ENCODE data around the gene NFATC1. TPM values are rescaled to one million over a fixed set of nuclear protein-coding genes. Genes with fewer than 3 reads are reported as not detected.

The NFATC1 gene
- total RNA-seq, 4 donors from 2014 or later = 7.1 to 74.7 (median 28.4) TPM

- Histone ChIP-seq H3K9me3 (no peaks in the 10 kb centered on the region), H3K4me1 (no peaks in the 10 kb centered on the region), H3K27me3 (no peaks in the 10 kb centered on the region), H3K4me3 (no peak overlapping the region), H3K36me3 (no peaks in the 10 kb centered on the region), H3K27ac (no peak overlapping the region)
- DNase-seq (peak in 1 of 2 donors; percentile 1), ATAC-seq (no peak)
- in situ Hi-C loops (cut with MboI; ENCODE audit: low sequenced_read_pairs in 4 of 4) (no loop called here), intact Hi-C loops (cut with DNase I; ENCODE audit: low total_unique reads) (no loop called here)
- TF ChIP-seq POLR2A (IDR thresholded peaks at IDR 0.05) = no peak
- no peak for TF ChIP-seq CTCF (IDR thresholded peaks at IDR 0.05 in 4 of 5, conservative IDR thresholded peaks at IDR 0.05 in 1 of 5)
Observed at GRCh38 chr18:79386547-79386946, 9.2 kb upstream of the NFATC1 start.

- no peak overlapping the region for H3K4me3 ChIP-seq
- TF ChIP-seq POLR2A (IDR thresholded peaks at IDR 0.05) = no peak
- no peak for TF ChIP-seq CTCF (IDR thresholded peaks at IDR 0.05 in 4 of 5, conservative IDR thresholded peaks at IDR 0.05 in 1 of 5)
- H3K36me3 ChIP-seq = no peaks in the 10 kb centered on the region
- no peak overlapping the region for H3K27ac ChIP-seq
- no peaks in the 10 kb centered on the region for H3K4me1 ChIP-seq
- no peaks in the 10 kb centered on the region for H3K9me3 ChIP-seq
- DNase-seq (no peak), ATAC-seq (no peak)
- intact Hi-C loops (cut with DNase I; ENCODE audit: low total_unique reads) (no loop called here), in situ Hi-C loops (cut with MboI; ENCODE audit: low sequenced_read_pairs in 4 of 4) (no loop called here)
- H3K27me3 ChIP-seq = no peaks in the 10 kb centered on the region
Observed at GRCh38 chr18:79387214-79387613, 8.5 kb upstream of the NFATC1 start.

- TF ChIP-seq POLR2A (IDR thresholded peaks at IDR 0.05) (no peak), CTCF (IDR thresholded peaks at IDR 0.05 in 4 of 5, conservative IDR thresholded peaks at IDR 0.05 in 1 of 5) (no peak)
- intact Hi-C loops (cut with DNase I; ENCODE audit: low total_unique reads) (no loop called here), in situ Hi-C loops (cut with MboI; ENCODE audit: low sequenced_read_pairs in 4 of 4) (no loop called here)
- DNase-seq (peak in 1 of 2 donors; percentile 1), ATAC-seq (no peak)
- Histone ChIP-seq H3K9me3 (no peaks in the 10 kb centered on the region), H3K4me3 (no peak overlapping the region), H3K27me3 (no peaks in the 10 kb centered on the region), H3K4me1 (no peaks in the 10 kb centered on the region), H3K27ac (no peak overlapping the region), H3K36me3 (no peaks in the 10 kb centered on the region)
Observed at GRCh38 chr18:79387615-79388014, 8.1 kb upstream of the NFATC1 start.

GRCh38 chr18:79388043-79388442, 7.7 kb upstream of the NFATC1 start:
- in situ Hi-C loops (cut with MboI; ENCODE audit: low sequenced_read_pairs in 4 of 4) = no loop called here
- Histone ChIP-seq H3K27ac (no peak overlapping the region), H3K27me3 (no peaks in the 10 kb centered on the region), H3K36me3 (no peaks in the 10 kb centered on the region), H3K9me3 (no peaks in the 10 kb centered on the region), H3K4me1 (peaks cover 4% of the 10 kb centered on the region in 2 donors), H3K4me3 (no peak overlapping the region)
- ATAC-seq = no peak
- TF ChIP-seq POLR2A (IDR thresholded peaks at IDR 0.05) (no peak), CTCF (IDR thresholded peaks at IDR 0.05 in 4 of 5, conservative IDR thresholded peaks at IDR 0.05 in 1 of 5) (no peak)
- intact Hi-C loops (cut with DNase I; ENCODE audit: low total_unique reads) = no loop called here
- DNase-seq = peak in 1 of 2 donors; percentile 0

GRCh38 chr18:79389689-79390088, 6.0 kb upstream of the NFATC1 start:
- no peak for ATAC-seq
- H3K27me3 ChIP-seq = no peaks in the 10 kb centered on the region
- DNase-seq = no peak

More at GRCh38 chr18:79389689-79390088, 6.0 kb upstream of the NFATC1 start:
- H3K4me3 ChIP-seq = no peak overlapping the region
- H3K9me3 ChIP-seq = no peaks in the 10 kb centered on the region
- intact Hi-C loops (cut with DNase I; ENCODE audit: low total_unique reads) (no loop called here), in situ Hi-C loops (cut with MboI; ENCODE audit: low sequenced_read_pairs in 4 of 4) (no loop called here)
- peaks cover 9 to 10% of the 10 kb centered on the region in 2 donors for H3K4me1 ChIP-seq
- no peak overlapping the region for H3K27ac ChIP-seq
- H3K36me3 ChIP-seq = no peaks in the 10 kb centered on the region
- TF ChIP-seq CTCF (IDR thresholded peaks at IDR 0.05 in 4 of 5, conservative IDR thresholded peaks at IDR 0.05 in 1 of 5) (no peak), POLR2A (IDR thresholded peaks at IDR 0.05) (no peak)
